Activated T-cell treated with anti-CD3 and anti-CD28 coated beads for 1 hour (primary cell): ENCODE data around the gene CCDC141.
"Not testable (repeated sequence)": the region's sequence is repeated elsewhere in the genome, so short reads cannot be mapped to it uniquely, and the experiment has no call there.

Source experiments
- DNase-seq: peaks from one replicate; pipeline ENCODE4 v3.0.0-alpha.2; 2020; ENCODE audit warnings: low read depth

Gene CCDC141

GRCh38 chr2:179049546-179050311, at the start of gene CCDC141:
TSS of gene CCDC141 (minus strand) at chr2:179050137. CDS start at chr2:179049941, 196 bp downstream.
- DNase-seq, result no peak

- no peak for DNase-seq
These were observed 48.2 kb upstream of the CCDC141 start for GRCh38 chr2:179098080-179098689.

GRCh38 chr2:179097131-179097530, 47.2 kb upstream of the CCDC141 start:
- no peak for DNase-seq

GRCh38 chr2:179096090-179096489, 46.2 kb upstream of the CCDC141 start:
- no peak for DNase-seq

- not testable (repeated sequence) for DNase-seq
These were observed 43.0 kb upstream of the CCDC141 start for GRCh38 chr2:179092912-179093311.

- DNase-seq, result no peak
These were observed 32.8 kb upstream of the CCDC141 start for GRCh38 chr2:179082697-179083096.

- no peak for DNase-seq
These were observed 32.0 kb upstream of the CCDC141 start for GRCh38 chr2:179081954-179082353.

GRCh38 chr2:179072527-179072926, 22.6 kb upstream of the CCDC141 start:
- no peak for DNase-seq

- no peak for DNase-seq
These were observed 21.9 kb upstream of the CCDC141 start for GRCh38 chr2:179071810-179072355.

GRCh38 chr2:179070895-179071294, 21.0 kb upstream of the CCDC141 start:
- no peak for DNase-seq

GRCh38 chr2:179069685-179070084, 19.7 kb upstream of the CCDC141 start:
- no peak for DNase-seq

GRCh38 chr2:179068991-179069643, 19.2 kb upstream of the CCDC141 start:
- no peak for DNase-seq

- DNase-seq, result no peak
These were observed 9.2 kb upstream of the CCDC141 start for GRCh38 chr2:179059026-179059700.

- no peak for DNase-seq
These were observed 7.8 kb upstream of the CCDC141 start for GRCh38 chr2:179057737-179058136.

- DNase-seq, result not testable (repeated sequence)
These were observed 3.6 kb upstream of the CCDC141 start for GRCh38 chr2:179053568-179053967.

GRCh38 chr2:179051250-179051649, 1.3 kb upstream of the CCDC141 start:
- no peak for DNase-seq

- DNase-seq, result no peak
These were observed 818 bp upstream of the CCDC141 start for GRCh38 chr2:179050755-179051154.

- no peak for DNase-seq
These were observed 763 bp downstream of the CCDC141 start for GRCh38 chr2:179049203-179049545.

- DNase-seq, result no peak
These were observed 1.8 kb downstream of the CCDC141 start for GRCh38 chr2:179048099-179048498.

GRCh38 chr2:179045602-179046001, 4.3 kb downstream of the CCDC141 start:
- DNase-seq, result not testable (repeated sequence)

GRCh38 chr2:179044500-179044899, 5.4 kb downstream of the CCDC141 start:
- no peak for DNase-seq

- DNase-seq, result no peak
These were observed 12.1 kb downstream of the CCDC141 start for GRCh38 chr2:179037807-179038206.
